GM20000 (cell line): ENCODE data around the gene CLIC1.
A peak's percentile ranks its signal among the peaks of the same experiment; 100 is the strongest.

Experiments used
- DNase-seq: peaks from one replicate; pipeline ENCODE4 v3.0.0; 2012; ENCODE audit warnings: low spot score
- TF ChIP-seq, protein P1 (sequence below): IDR thresholded peaks from 2 replicates; pipeline ENCODE4 v1.5.1; 2012; ENCODE audit warnings: mild to moderate bottlenecking, control low read depth; ENCODE audit errors: extremely low read depth, missing control alignments

The CLIC1 gene

DNA sequence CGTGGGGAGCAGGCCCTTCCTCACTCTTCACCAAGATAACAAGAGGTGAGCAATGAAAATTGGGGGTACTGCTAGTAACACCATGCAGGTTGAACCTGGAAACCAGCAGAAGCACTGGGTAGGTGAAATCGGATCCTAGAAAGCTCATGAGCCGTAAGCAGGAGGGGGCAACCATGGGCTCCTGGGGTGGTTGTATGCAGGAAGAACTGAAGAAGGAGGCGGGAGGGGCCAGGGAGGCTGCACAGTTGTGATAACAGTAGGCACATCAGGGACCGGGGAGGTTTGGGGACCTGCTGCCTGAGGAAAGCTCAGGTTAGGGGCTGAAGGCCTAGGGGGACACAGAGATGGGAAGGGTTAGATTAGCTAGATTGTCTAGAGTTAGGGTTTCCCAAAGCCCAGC lies 49.8 kb downstream of the CLIC1 start:
- TF ChIP-seq, protein P1, sequence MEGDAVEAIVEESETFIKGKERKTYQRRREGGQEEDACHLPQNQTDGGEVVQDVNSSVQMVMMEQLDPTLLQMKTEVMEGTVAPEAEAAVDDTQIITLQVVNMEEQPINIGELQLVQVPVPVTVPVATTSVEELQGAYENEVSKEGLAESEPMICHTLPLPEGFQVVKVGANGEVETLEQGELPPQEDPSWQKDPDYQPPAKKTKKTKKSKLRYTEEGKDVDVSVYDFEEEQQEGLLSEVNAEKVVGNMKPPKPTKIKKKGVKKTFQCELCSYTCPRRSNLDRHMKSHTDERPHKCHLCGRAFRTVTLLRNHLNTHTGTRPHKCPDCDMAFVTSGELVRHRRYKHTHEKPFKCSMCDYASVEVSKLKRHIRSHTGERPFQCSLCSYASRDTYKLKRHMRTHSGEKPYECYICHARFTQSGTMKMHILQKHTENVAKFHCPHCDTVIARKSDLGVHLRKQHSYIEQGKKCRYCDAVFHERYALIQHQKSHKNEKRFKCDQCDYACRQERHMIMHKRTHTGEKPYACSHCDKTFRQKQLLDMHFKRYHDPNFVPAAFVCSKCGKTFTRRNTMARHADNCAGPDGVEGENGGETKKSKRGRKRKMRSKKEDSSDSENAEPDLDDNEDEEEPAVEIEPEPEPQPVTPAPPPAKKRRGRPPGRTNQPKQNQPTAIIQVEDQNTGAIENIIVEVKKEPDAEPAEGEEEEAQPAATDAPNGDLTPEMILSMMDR = no peak

DNA sequence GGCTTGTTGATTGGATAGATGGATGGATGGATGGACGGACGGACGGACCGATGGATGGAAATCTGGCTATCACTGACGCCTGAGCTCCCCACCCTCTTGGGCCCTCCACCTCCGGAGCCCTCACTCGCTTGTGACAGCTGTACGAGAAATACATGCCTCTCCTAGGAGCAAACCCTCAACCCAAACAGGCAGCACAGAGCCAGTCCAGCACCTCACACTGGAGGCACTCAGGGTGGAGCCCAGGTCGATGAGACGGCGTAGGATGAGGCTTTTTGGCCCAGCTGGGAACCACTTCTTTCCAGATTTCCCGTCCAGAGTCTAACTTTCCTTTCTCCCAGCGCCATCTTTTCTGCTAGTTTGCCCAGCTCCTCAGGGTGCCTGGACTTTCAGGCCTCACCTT lies 52.7 kb downstream of the CLIC1 start:
- no peak for DNase-seq
- TF ChIP-seq, protein P1 = no peak

More for the DNA sequence above, 49.8 kb downstream of the CLIC1 start:
- DNase-seq = no peak

DNA sequence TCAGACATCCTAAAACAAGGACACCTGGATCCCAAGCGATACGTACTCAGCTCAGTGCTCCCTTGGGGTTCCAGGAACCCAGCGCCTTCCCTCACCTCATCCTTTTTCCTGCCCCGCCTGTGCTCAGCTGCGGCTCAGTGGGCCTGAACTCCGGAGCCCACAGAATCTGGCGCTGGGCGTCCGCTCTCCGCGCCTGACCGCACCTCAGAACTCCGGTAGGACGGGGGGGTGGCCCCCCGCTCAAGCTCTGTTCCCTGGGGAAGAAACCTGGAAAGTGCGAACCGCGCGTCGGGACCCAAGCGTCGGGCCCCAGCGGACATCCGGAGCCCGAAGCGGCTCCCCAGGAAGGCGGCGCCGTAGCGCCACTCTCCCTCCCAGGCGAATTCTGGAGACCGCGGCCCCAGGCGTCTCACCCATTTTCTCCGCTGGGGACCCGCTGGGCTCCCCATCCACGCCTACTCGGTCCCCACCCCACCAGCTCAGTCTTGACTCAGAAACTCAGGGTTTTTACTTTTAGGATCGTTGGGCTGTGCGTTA lies 55.1 kb downstream of the CLIC1 start:
- DNase-seq = peak; percentile 66
- TF ChIP-seq, protein P1 = no peak
